Superior temporal gyrus (tissue), 1 donor: ENCODE results near the gene GABARAPL1.
"Not testable (repeated sequence)": the region's sequence is repeated elsewhere in the genome, so short reads cannot be mapped to it uniquely, and the experiment has no call there.

ENCODE experiments used
- DNase-seq: peaks from one replicate; pipeline ENCODE4 v3.0.0-alpha.2; 2016; ENCODE audit errors: extremely low spot score

GABARAPL1 gene

GRCh38 chr12:10212739-10213131, at the start of gene GABARAPL1:
TSS of gene GABARAPL1 (plus strand) at chr12:10212877. CDS start at chr12:10213130, 253 bp downstream.
- DNase-seq, result peak; percentile 87

- DNase-seq, result no peak
These were observed 49.6 kb upstream of the GABARAPL1 start for GRCh38 chr12:10163084-10163483.

GRCh38 chr12:10165421-10165820, 47.3 kb upstream of the GABARAPL1 start:
- no peak for DNase-seq

GRCh38 chr12:10167599-10167998, 45.1 kb upstream of the GABARAPL1 start:
- DNase-seq, result no peak

- DNase-seq, result no peak
These were observed 43.6 kb upstream of the GABARAPL1 start for GRCh38 chr12:10169104-10169503.

- DNase-seq, result no peak
These were observed 42.5 kb upstream of the GABARAPL1 start for GRCh38 chr12:10170216-10170615.

- DNase-seq, result no peak
These were observed 40.5 kb upstream of the GABARAPL1 start, which contains the start of gene OLR1 for GRCh38 chr12:10171973-10172728. TSS of gene OLR1 (minus strand) at chr12:10172132. CDS start at chr12:10172077, 55 bp downstream.

GRCh38 chr12:10174986-10175614, 37.6 kb upstream of the GABARAPL1 start:
- DNase-seq, result no peak

GRCh38 chr12:10175846-10176636, 36.6 kb upstream of the GABARAPL1 start:
- DNase-seq, result no peak

- no peak for DNase-seq
These were observed 33.9 kb upstream of the GABARAPL1 start, which contains the start of gene TMEM52B for GRCh38 chr12:10178821-10179220. TSS of gene TMEM52B (plus strand) at chr12:10179032. CDS start at chr12:10179575, 543 bp downstream.

GRCh38 chr12:10179776-10180181, 32.9 kb upstream of the GABARAPL1 start:
- DNase-seq, result no peak

- no peak for DNase-seq
These were observed 30.2 kb upstream of the GABARAPL1 start for GRCh38 chr12:10182354-10183049.

- DNase-seq, result no peak
These were observed 28.3 kb upstream of the GABARAPL1 start for GRCh38 chr12:10184261-10184843.

- DNase-seq, result no peak
These were observed 26.4 kb upstream of the GABARAPL1 start for GRCh38 chr12:10186299-10186698.

GRCh38 chr12:10186958-10187357, 25.7 kb upstream of the GABARAPL1 start:
- not testable (repeated sequence) for DNase-seq

GRCh38 chr12:10189653-10190052, 23.0 kb upstream of the GABARAPL1 start:
- DNase-seq, result no peak

- peak; percentile 89 for DNase-seq
These were observed 21.9 kb upstream of the GABARAPL1 start for GRCh38 chr12:10190558-10191388.

- no peak for DNase-seq
These were observed 20.8 kb upstream of the GABARAPL1 start for GRCh38 chr12:10191865-10192264.

GRCh38 chr12:10194160-10194670, 18.5 kb upstream of the GABARAPL1 start:
- no peak for DNase-seq

- DNase-seq, result no peak
These were observed 16.5 kb upstream of the GABARAPL1 start for GRCh38 chr12:10196210-10196609.
